Pancreas (tissue), 10 donors: ENCODE data around the gene HMGXB3. TPM values are rescaled to one million over a fixed set of nuclear protein-coding genes. Genes with fewer than 3 reads are reported as not detected.
A peak's percentile ranks its signal among the peaks of the same experiment; 100 is the strongest.

Source experiments
- ATAC-seq, 4 donors: fragments of 200-7000 bp; cut with Tn5 transposase; one replicate each; pipeline versions ENCODE4 v1.8.0 to v1.9.1; 2020; ENCODE audit warnings: mild to moderate bottlenecking in 4 of 4, moderate library complexity in 4 of 4
- DNase-seq, 6 donors: peaks; one replicate each; pipeline ENCODE4 v3.0.0-alpha.2; 2020
- FAIRE-seq: peaks from 2 replicates; lab custom pipeline; 2012; peaks lifted over from hg19 to GRCh38; lab: Jason Lieb, UNC
- H3K27ac ChIP-seq, 4 donors: fragments of 200-600 bp; sonication (generic); 1 replicate in 3 of 4; 2 replicates in 1 of 4; pipeline versions ENCODE4 v1.5.0 to v1.8.0; 2020
- H3K27me3 ChIP-seq, 4 donors: fragments of 200-600 bp; one replicate each; pipeline ENCODE4 v1.8.0; 2021
- H3K36me3 ChIP-seq, 3 donors: fragments of 200-600 bp; sonication (generic) in 1 of 3; one replicate each; pipeline versions ENCODE4 v1.5.0 to v1.8.0; 2020 to 2021
- H3K4me1 ChIP-seq, 3 donors: fragments of 200-600 bp; one replicate each; pipeline ENCODE4 v1.8.0; 2021
- H3K4me3 ChIP-seq, 4 donors: fragments of 200-600 bp; sonication (generic) in 2 of 4; one replicate each; pipeline versions ENCODE4 v1.5.0 to v1.8.0; 2020 to 2021
- H3K9me3 ChIP-seq, 4 donors: fragments of 200-600 bp; one replicate each; pipeline ENCODE4 v1.8.0; 2021
- WGBS, 2 donors: extraction: QIAGEN DNeasy Blood & Tissue Kit; methylation state at CpG; one replicate each; pipeline ENCODE4 v1.1.7; 2013; 5-methylcytosine and 5-hydroxymethylcytosine counted together
- intact Hi-C, 3 donors: fragments of 100-400 bp; cut with DNase I; formaldehyde crosslinking; loops; one replicate each; pipeline versions ENCODE4 v1.11.1 to v1.14.2; 2022
- polyA plus RNA-seq, 2 donors: library from polyadenylated mRNA; stranded (reverse); fragments of 200-250 nt; gene quantifications; one replicate each; pipeline ENCODE4 v1.2.3, GENCODE V29; 2013
- total RNA-seq, 6 donors: library from RNA; stranded (reverse); fragmentation: NEBNext Ultra II Directional in 4 of 6; extraction: Animal tissue kit (Norgen Biotek cat#: 25700) in 4 of 6; gene quantifications; one replicate each; pipeline versions ENCODE4 v1.2.1 to v1.2.4, GENCODE V29; 2021 to 2023
- TF ChIP-seq, protein P1 (sequence below), 4 donors: fragments of 200-600 bp; sonication (generic) in 3 of 4; IDR thresholded peaks; one replicate each; pipeline versions ENCODE4 v1.5.0 to v1.8.0; 2021; ENCODE audit warnings: antibody characterized with exemption in 4 of 4
- donor health status: healthy with polysubstance abuse.
- donor health status: DM: no; HTN: no; CAD: no; lungs with moderate emphysema.
- donor health status: DM: no; HTN: no; CAD: no.
- donor health status: control.
- donor health status: control.
- donor health status: Bipolar disorder and iron deficiency.
- donor health status: DM: yes; HTN: yes; CAD: no.
- donor health status: DM: no; HTN: no; CAD: no.
- donor health status: DM: no; HTN: no; CAD: no.
- donor health status: DM: yes; HTN: yes; CAD: no.

The HMGXB3 gene
- total and polyA plus RNA-seq, 8 donors = 8.6 to 21.4 (median 12.8) TPM

DNA sequence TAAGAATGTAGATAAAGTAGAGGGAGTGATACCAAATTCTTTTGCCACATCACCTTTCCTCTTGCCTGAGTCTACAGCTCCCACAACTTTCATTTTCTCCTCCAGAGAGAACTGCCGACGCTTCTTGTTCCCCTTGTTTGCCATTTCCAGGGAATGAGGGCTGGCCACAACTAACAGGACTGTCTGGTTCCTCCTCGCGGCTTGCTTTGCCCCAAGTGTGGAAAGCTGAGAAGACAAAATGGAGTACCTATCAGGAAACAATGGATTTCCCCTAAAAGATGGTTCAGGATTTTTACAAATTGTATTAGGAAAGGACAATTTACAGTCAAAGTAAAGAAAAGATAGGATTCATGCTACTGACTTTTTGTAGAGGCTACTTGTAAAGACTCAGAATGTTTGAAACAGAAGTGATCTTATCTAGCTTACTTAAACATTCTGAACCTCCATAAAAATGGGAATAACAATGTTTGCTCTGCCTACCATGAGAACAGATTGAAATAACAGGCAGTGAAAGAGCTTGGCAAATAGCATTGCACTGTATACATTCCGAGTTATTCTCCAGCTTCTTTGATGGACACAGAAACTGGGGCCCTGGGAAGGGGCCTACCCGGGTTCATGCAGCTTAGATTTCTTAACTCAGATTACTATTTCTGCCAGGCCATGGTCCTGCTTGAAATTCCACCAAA, 4.2 kb upstream of the HMGXB3 start:
- FAIRE-seq = no peak
- H3K9me3 ChIP-seq = no peaks in the 10 kb centered on the region
- H3K4me3 ChIP-seq = no peak overlapping the region
- H3K36me3 ChIP-seq = peaks cover 0 to 18% (median 0%) of the 10 kb centered on the region in 3 donors
- no peak for ATAC-seq
- H3K4me1 ChIP-seq = peaks cover 6 to 7% (median 6%) of the 10 kb centered on the region in 3 donors
- no peaks in the 10 kb centered on the region for H3K27me3 ChIP-seq
- 87 to 91% methylated on average over 6 of the region's 6 CpGs for WGBS, 2 donors
- intact Hi-C loops = loop anchor here in 2 of 3 donors (10.0 kb wide), 2 partner anchors 52 to 352 kb away; partner anchors contain the start of gene PDE6A (in 1 of the 2)
- TF ChIP-seq, protein P1, sequence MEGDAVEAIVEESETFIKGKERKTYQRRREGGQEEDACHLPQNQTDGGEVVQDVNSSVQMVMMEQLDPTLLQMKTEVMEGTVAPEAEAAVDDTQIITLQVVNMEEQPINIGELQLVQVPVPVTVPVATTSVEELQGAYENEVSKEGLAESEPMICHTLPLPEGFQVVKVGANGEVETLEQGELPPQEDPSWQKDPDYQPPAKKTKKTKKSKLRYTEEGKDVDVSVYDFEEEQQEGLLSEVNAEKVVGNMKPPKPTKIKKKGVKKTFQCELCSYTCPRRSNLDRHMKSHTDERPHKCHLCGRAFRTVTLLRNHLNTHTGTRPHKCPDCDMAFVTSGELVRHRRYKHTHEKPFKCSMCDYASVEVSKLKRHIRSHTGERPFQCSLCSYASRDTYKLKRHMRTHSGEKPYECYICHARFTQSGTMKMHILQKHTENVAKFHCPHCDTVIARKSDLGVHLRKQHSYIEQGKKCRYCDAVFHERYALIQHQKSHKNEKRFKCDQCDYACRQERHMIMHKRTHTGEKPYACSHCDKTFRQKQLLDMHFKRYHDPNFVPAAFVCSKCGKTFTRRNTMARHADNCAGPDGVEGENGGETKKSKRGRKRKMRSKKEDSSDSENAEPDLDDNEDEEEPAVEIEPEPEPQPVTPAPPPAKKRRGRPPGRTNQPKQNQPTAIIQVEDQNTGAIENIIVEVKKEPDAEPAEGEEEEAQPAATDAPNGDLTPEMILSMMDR (IDR thresholded peaks at IDR 0.05) = no peak
- no peak overlapping the region for H3K27ac ChIP-seq
- DNase-seq = no peak

DNA sequence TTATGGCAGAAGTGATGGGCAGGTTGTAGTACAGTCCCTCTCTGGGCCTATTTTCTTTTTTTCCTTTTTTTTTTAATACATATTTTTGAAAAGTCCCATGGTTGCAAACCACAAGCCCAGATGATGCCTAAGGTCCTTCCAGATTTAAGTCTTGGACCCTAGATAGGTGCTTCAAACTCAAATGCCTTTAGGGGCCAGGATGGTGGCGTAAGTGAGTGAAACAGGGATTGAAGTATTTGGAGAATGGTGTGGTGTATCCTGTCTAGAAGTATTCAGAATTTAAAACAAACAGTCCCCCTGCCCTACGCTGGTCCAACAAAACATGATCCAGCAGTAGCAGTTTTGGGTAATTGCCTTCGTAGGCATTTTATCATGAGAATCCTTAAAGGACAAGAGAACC, 2.3 kb upstream of the HMGXB3 start:
- no peak overlapping the region for H3K27ac ChIP-seq
- FAIRE-seq (no peak), ATAC-seq (no peak), DNase-seq (no peak)
- H3K9me3 ChIP-seq = no peaks in the 10 kb centered on the region
- no peaks in the 10 kb centered on the region for H3K27me3 ChIP-seq
- H3K4me3 ChIP-seq = no peak overlapping the region
- peaks cover 14 to 18% (median 16%) of the 10 kb centered on the region in 3 donors for H3K4me1 ChIP-seq
- 99 to 100% methylated on average over 3 of the region's 3 CpGs for WGBS, 2 donors
- peaks cover 0 to 18% (median 0%) of the 10 kb centered on the region in 3 donors for H3K36me3 ChIP-seq
- TF ChIP-seq, protein P1 (IDR thresholded peaks at IDR 0.05) = no peak
- intact Hi-C loops = loop anchor here in 2 of 3 donors (10.0 kb wide), 2 partner anchors 53 to 353 kb away; partner anchors contain the start of gene PDE6A (in 1 of the 2)

DNA sequence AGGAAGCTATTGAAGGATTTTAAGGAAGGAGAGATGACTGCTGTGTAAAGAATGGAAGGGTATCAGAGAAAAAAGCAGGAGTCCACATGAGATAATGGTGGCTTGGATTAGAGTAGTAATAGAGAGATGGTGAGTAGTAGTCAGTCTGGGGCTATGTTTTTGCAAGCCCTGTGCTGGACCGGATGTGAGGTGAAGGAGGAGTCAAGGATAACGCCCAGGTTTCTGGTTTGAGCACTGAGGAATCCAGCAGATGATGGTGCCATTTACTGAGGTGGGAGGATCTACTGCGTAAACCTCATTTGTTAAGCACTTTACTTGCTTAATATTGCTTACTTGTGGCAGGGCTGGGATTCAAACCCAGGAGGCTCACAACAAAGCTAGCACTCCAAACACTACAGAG, 1.2 kb upstream of the HMGXB3 start:
- intact Hi-C loops = loop anchor here in 2 of 3 donors (10.0 kb wide), 2 partner anchors 55 to 355 kb away; partner anchors contain the start of gene PDE6A (in 1 of the 2)
- no peak for DNase-seq
- TF ChIP-seq, protein P1 (IDR thresholded peaks at IDR 0.05) = no peak
- no peak for FAIRE-seq
- WGBS, 2 donors = 57 to 73% methylated on average over 3 of the region's 3 CpGs
- Histone ChIP-seq H3K27ac (peak overlapping the region in 1 of 4 donors; percentile 93), H3K36me3 (peaks cover 0 to 12% (median 0%) of the 10 kb centered on the region in 3 donors), H3K9me3 (no peaks in the 10 kb centered on the region), H3K27me3 (no peaks in the 10 kb centered on the region), H3K4me3 (peak overlapping the region in 2 of 4 donors; percentile 82 to 90), H3K4me1 (peaks cover 14 to 18% (median 16%) of the 10 kb centered on the region in 3 donors)
- no peak for ATAC-seq

DNA sequence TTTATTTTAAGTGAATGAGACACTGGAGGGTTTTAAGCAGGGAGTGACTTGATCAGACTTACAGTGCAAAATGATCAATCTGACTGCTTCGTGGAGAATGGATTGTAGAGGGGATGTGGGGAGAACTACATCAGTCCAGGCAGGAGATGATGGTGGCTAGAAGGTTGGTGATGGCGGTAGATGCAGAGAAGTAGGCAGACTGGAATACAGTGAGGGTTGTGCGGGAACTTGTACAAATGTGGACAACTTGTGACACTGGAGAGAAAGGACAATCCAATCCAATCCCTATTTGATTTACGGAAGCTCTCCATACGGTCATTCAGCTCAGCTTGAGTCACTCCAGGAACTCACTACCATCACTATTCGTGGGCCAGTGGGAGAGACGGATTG, 678 bp upstream of the HMGXB3 start:
- intact Hi-C loops = loop anchor here in 2 of 3 donors (10.0 kb wide), 2 partner anchors 55 to 355 kb away; partner anchors contain the start of gene PDE6A (in 1 of the 2)
- Histone ChIP-seq H3K9me3 (no peaks in the 10 kb centered on the region), H3K4me3 (peak overlapping the region; percentile 82 to 100 (median 95)), H3K27me3 (no peaks in the 10 kb centered on the region), H3K27ac (peak overlapping the region; percentile 82 to 93 (median 88)), H3K36me3 (peaks cover 0 to 11% (median 0%) of the 10 kb centered on the region in 3 donors), H3K4me1 (peaks cover 14 to 18% (median 16%) of the 10 kb centered on the region in 3 donors)
- no peak for DNase-seq
- ATAC-seq = no peak
- TF ChIP-seq, protein P1 (IDR thresholded peaks at IDR 0.05) = no peak
- WGBS, 2 donors = 7 to 11% methylated on average over 7 of the region's 7 CpGs
- FAIRE-seq = no peak
